Activated B cell treated with CpG ODN at 0.5 μM for 24 hours (primary cell): ENCODE results near the gene ANO2. TPM values are rescaled to one million over a fixed set of nuclear protein-coding genes. Genes with fewer than 3 reads are reported as not detected.

ENCODE experiments used
- ATAC-seq: fragments of 200-7000 bp; cut with Tn5 transposase; one replicate; pipeline ENCODE4 v1.10.0; 2021; ENCODE audit warnings: low read depth, mild to moderate bottlenecking, moderate library complexity
- CTCF ChIA-PET: fragments of 350-600 bp; sonication (Branson Sonifier 250); formaldehyde crosslinking; loops from one replicate; lab custom pipeline; 2021; ENCODE audit warnings: antibody characterized with exemption; lab: Charles Lee
- POLR2A ChIA-PET: fragments of 350-600 bp; sonication (Branson Sonifier 250); formaldehyde crosslinking; loops from one replicate; lab custom pipeline; 2021; ENCODE audit warnings: antibody characterized with exemption; lab: Charles Lee
- DNase-seq: peaks from one replicate; pipeline ENCODE4 v3.0.0; 2022
- H3K27ac Mint-ChIP-seq: one replicate; pipeline ENCODE4 v1.8.0; 2020; ENCODE audit warnings: mixed read lengths
- H3K27me3 Mint-ChIP-seq: one replicate; pipeline ENCODE4 v1.8.0; 2021; ENCODE audit warnings: mixed read lengths
- H3K36me3 Mint-ChIP-seq: one replicate; pipeline ENCODE4 v1.8.0; 2021; ENCODE audit warnings: low read depth, mixed read lengths
- H3K4me1 Mint-ChIP-seq: one replicate; pipeline ENCODE4 v1.8.0; 2021; ENCODE audit warnings: mixed read lengths
- H3K4me3 Mint-ChIP-seq: one replicate; pipeline ENCODE4 v1.8.0; 2020; ENCODE audit warnings: mild to moderate bottlenecking, mixed read lengths
- H3K9me3 Mint-ChIP-seq: one replicate; pipeline ENCODE4 v1.8.0; 2020; ENCODE audit warnings: mixed read lengths
- CTCF ChIP-seq: fragments of 200-600 bp; IDR thresholded peaks from one replicate; pipeline ENCODE4 v1.8.0; 2022; ENCODE audit warnings: antibody characterized with exemption, mild to moderate bottlenecking
- intact Hi-C: fragments of 100-400 bp; cut with micrococcal nuclease; formaldehyde crosslinking; loops from one replicate; pipeline ENCODE4 v1.15.1; 2024
- total RNA-seq: library from RNA; stranded (reverse); gene quantifications from 2 replicates; pipeline ENCODE4 v1.2.3, GENCODE V29; 2022

The ANO2 gene
- total RNA-seq, 1 donor from 2014 or later = not detected

- H3K9me3 Mint-ChIP-seq = no peaks in the 10 kb centered on the region
- DNase-seq = no peak
- no peaks in the 10 kb centered on the region for H3K4me1 Mint-ChIP-seq
- H3K27ac Mint-ChIP-seq = no peak overlapping the region
- ATAC-seq = no peak
- peaks cover 4% of the 10 kb centered on the region for H3K27me3 Mint-ChIP-seq
- POLR2A ChIA-PET = no interaction called here
- CTCF ChIA-PET = no interaction called here
- TF ChIP-seq CTCF = no peak
- H3K4me3 Mint-ChIP-seq = no peak overlapping the region
- no peaks in the 10 kb centered on the region for H3K36me3 Mint-ChIP-seq
- intact Hi-C loops = no loop called here
Observed at GRCh38 chr12:5581616-5582015, 363.4 kb downstream of the ANO2 start.

GRCh38 chr12:5581019-5581418 is 364.0 kb downstream of the ANO2 start:
- Mint-ChIP-seq H3K9me3 (no peaks in the 10 kb centered on the region), H3K36me3 (no peaks in the 10 kb centered on the region), H3K4me1 (no peaks in the 10 kb centered on the region), H3K27ac (no peak overlapping the region), H3K27me3 (peaks cover 4% of the 10 kb centered on the region), H3K4me3 (no peak overlapping the region)
- ChIA-PET CTCF (no interaction called here), POLR2A (no interaction called here)
- DNase-seq (no peak), ATAC-seq (no peak)
- no peak for TF ChIP-seq CTCF
- intact Hi-C loops = no loop called here

- TF ChIP-seq CTCF = no peak
- Mint-ChIP-seq H3K27ac (no peak overlapping the region), H3K27me3 (peaks cover 4% of the 10 kb centered on the region), H3K9me3 (no peaks in the 10 kb centered on the region), H3K4me1 (no peaks in the 10 kb centered on the region), H3K4me3 (no peak overlapping the region), H3K36me3 (no peaks in the 10 kb centered on the region)
- ATAC-seq = no peak
- intact Hi-C loops = no loop called here
- CTCF ChIA-PET = no interaction called here
- POLR2A ChIA-PET = no interaction called here
- DNase-seq = no peak
Observed at GRCh38 chr12:5578775-5579174, 366.3 kb downstream of the ANO2 start.

GRCh38 chr12:5577741-5578140 is 367.3 kb downstream of the ANO2 start:
- POLR2A ChIA-PET = no interaction called here
- no peak overlapping the region for H3K27ac Mint-ChIP-seq
- peaks cover 2% of the 10 kb centered on the region for H3K27me3 Mint-ChIP-seq
- H3K36me3 Mint-ChIP-seq = no peaks in the 10 kb centered on the region
- intact Hi-C loops = no loop called here
- H3K4me3 Mint-ChIP-seq = no peak overlapping the region
- no peak for DNase-seq
- no peaks in the 10 kb centered on the region for H3K9me3 Mint-ChIP-seq
- no peaks in the 10 kb centered on the region for H3K4me1 Mint-ChIP-seq
- CTCF ChIA-PET = no interaction called here
- no peak for TF ChIP-seq CTCF
- no peak for ATAC-seq

- H3K36me3 Mint-ChIP-seq = no peaks in the 10 kb centered on the region
- no peak overlapping the region for H3K4me3 Mint-ChIP-seq
- ChIA-PET POLR2A (no interaction called here), CTCF (no interaction called here)
- no peak overlapping the region for H3K27ac Mint-ChIP-seq
- H3K9me3 Mint-ChIP-seq = no peaks in the 10 kb centered on the region
- no peaks in the 10 kb centered on the region for H3K4me1 Mint-ChIP-seq
- ATAC-seq (no peak), DNase-seq (no peak)
- TF ChIP-seq CTCF = no peak
- peaks cover 3% of the 10 kb centered on the region for H3K27me3 Mint-ChIP-seq
- intact Hi-C loops = no loop called here
Observed at GRCh38 chr12:5577211-5577612, 367.8 kb downstream of the ANO2 start.
